ENCODE measurements around the gene HS3ST2.

DNA sequence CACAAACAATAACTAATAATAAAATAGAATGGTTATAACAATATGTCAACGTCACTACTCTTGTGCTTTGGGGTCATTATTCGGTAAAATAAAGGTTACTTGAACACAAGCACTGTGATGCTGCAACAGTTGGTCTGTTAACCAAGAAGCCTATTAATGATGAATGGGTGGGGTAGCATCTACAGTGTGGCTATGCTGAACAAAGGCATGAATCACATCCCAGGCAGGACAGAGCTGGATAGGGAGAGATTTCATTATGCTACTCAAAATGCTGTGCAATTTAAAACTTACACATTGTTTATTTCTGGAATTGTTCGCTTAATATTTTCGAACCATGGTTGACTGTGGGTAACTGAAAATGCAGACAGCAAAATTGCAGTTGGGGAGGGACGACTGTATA lies 9.1 kb upstream of the HS3ST2 start:
- TF ChIP-seq, protein P1, sequence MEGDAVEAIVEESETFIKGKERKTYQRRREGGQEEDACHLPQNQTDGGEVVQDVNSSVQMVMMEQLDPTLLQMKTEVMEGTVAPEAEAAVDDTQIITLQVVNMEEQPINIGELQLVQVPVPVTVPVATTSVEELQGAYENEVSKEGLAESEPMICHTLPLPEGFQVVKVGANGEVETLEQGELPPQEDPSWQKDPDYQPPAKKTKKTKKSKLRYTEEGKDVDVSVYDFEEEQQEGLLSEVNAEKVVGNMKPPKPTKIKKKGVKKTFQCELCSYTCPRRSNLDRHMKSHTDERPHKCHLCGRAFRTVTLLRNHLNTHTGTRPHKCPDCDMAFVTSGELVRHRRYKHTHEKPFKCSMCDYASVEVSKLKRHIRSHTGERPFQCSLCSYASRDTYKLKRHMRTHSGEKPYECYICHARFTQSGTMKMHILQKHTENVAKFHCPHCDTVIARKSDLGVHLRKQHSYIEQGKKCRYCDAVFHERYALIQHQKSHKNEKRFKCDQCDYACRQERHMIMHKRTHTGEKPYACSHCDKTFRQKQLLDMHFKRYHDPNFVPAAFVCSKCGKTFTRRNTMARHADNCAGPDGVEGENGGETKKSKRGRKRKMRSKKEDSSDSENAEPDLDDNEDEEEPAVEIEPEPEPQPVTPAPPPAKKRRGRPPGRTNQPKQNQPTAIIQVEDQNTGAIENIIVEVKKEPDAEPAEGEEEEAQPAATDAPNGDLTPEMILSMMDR (IDR thresholded peaks at IDR 0.05), result no peak
- no peak for TF ChIP-seq ZFX (IDR thresholded peaks at IDR 0.05; ENCODE audit: borderline replicate concordance)
